GM12878 (cell line): Measurements from ENCODE around the gene PSMD14.

Experiments
- CTCF ChIP-seq, 3 experiments: IDR thresholded peaks in 2 of 3; conservative IDR thresholded peaks in 1 of 3; 2 replicates each; pipeline ENCODE4 v1.5.1; 2011; ENCODE audit warnings: low read depth in 3 of 3, low read length in 3 of 3, mild to moderate bottlenecking in 3 of 3, control low read depth in 2 of 3, moderate library complexity in 2 of 3, inconsistent platforms in 1 of 3, mixed read lengths in 1 of 3; ENCODE audit not compliant: control insufficient read depth in 2 of 3, insufficient read depth in 1 of 3; ENCODE audit errors: extremely low read depth in 1 of 3
- DPF2 ChIP-seq: fragments of 450-650 bp; IDR thresholded peaks from 2 replicates; pipeline ENCODE4 v1.6.1; 2017; ENCODE audit warnings: mild to moderate bottlenecking
- GABPA ChIP-seq: IDR thresholded peaks from 2 replicates; pipeline ENCODE4 v1.6.1; 2014; ENCODE audit warnings: antibody characterized with exemption, low read depth, mild to moderate bottlenecking, inconsistent platforms
- HDAC2 ChIP-seq: fragments of 200-600 bp; sonication (generic); IDR thresholded peaks from 2 replicates; pipeline ENCODE4 v1.6.1; 2017
- NR2C2 ChIP-seq: IDR thresholded peaks from 2 replicates; pipeline ENCODE4 v1.6.1; 2011; ENCODE audit warnings: borderline replicate concordance, low read depth; ENCODE audit not compliant: control insufficient read depth, insufficient read length
- POLR2AphosphoS2 ChIP-seq: IDR thresholded peaks from 2 replicates; pipeline ENCODE4 v1.6.1; 2011; ENCODE audit warnings: low read depth, mild to moderate bottlenecking, low read length, improper control_type of control experiment, moderate library complexity
- SREBF1 ChIP-seq: IDR thresholded peaks from 2 replicates; pipeline ENCODE4 v1.6.1; 2012; ENCODE audit warnings: mild to moderate bottlenecking, low read length
- ZNF274 ChIP-seq: IDR thresholded peaks from one replicate; pipeline ENCODE4 v1.8.0; 2011; ENCODE audit not compliant: insufficient read length, insufficient read depth
- TF ChIP-seq, protein P1 (sequence below): IDR thresholded peaks from 2 replicates; pipeline ENCODE4 v1.6.1; 2012; ENCODE audit warnings: mild to moderate bottlenecking, low read depth, low read length

DNA sequence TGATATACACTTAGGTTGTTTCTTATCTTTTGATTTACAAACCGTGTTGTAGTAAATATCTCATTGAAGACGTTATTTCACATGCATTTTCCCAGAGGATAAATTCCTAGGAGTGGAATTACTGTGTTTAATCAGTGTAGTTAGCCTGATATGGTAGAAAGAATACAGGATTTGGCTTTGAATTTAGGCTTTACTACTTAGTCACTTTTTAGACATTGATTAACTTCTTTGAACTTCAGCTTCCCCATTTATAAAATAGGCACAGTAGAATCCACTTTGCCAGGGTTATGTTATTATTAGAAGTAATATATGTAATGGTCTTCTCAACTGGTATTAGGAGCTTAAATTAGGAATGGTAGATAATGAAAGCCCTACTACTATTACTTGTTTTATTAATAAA, 27.4 kb downstream of the PSMD14 start:
- TF ChIP-seq GABPA (no peak), CTCF (IDR thresholded peaks at IDR 0.05 in 2 of 3, conservative IDR thresholded peaks at IDR 0.05 in 1 of 3; ENCODE audit: control insufficient read depth in 2 of 3, extremely low read depth in 1 of 3, insufficient read depth in 1 of 3, low read depth in 3 of 3, low read length in 3 of 3) (no peak), HDAC2 (no peak), DPF2 (no peak), POLR2AphosphoS2 (no peak), SREBF1 (no peak), ZNF274 (no peak), NR2C2 (no peak)
- TF ChIP-seq, protein P1, sequence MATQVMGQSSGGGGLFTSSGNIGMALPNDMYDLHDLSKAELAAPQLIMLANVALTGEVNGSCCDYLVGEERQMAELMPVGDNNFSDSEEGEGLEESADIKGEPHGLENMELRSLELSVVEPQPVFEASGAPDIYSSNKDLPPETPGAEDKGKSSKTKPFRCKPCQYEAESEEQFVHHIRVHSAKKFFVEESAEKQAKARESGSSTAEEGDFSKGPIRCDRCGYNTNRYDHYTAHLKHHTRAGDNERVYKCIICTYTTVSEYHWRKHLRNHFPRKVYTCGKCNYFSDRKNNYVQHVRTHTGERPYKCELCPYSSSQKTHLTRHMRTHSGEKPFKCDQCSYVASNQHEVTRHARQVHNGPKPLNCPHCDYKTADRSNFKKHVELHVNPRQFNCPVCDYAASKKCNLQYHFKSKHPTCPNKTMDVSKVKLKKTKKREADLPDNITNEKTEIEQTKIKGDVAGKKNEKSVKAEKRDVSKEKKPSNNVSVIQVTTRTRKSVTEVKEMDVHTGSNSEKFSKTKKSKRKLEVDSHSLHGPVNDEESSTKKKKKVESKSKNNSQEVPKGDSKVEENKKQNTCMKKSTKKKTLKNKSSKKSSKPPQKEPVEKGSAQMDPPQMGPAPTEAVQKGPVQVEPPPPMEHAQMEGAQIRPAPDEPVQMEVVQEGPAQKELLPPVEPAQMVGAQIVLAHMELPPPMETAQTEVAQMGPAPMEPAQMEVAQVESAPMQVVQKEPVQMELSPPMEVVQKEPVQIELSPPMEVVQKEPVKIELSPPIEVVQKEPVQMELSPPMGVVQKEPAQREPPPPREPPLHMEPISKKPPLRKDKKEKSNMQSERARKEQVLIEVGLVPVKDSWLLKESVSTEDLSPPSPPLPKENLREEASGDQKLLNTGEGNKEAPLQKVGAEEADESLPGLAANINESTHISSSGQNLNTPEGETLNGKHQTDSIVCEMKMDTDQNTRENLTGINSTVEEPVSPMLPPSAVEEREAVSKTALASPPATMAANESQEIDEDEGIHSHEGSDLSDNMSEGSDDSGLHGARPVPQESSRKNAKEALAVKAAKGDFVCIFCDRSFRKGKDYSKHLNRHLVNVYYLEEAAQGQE = no peak
